OCI-LY7 (cell line): ENCODE data around the gene RELCH. TPM values are rescaled to one million over a fixed set of nuclear protein-coding genes. Genes with fewer than 3 reads are reported as not detected.

Experiments used
- BruUV-seq: library from RNA; stranded (reverse); fragments of 400-500 nt; replicated peaks from 2 replicates; lab custom pipeline; 2021; lab: Mats Ljungman, UMichigan
- CTCF ChIA-PET: fragments of 300-600 bp; sonication (Branson Sonifier 250); formaldehyde crosslinking; loops from one replicate; lab custom pipeline; 2022; ENCODE audit warnings: antibody characterized with exemption; ENCODE audit not compliant: unreplicated experiment; lab: Charles Lee
- POLR2A ChIA-PET: fragments of 300-600 bp; sonication (Branson Sonifier 250); formaldehyde crosslinking; loops from one replicate; lab custom pipeline; 2022; ENCODE audit warnings: antibody characterized with exemption; lab: Charles Lee
- DNase-seq: peaks from one replicate; pipeline ENCODE4 v3.0.0-alpha.2; 2015; ENCODE audit warnings: low spot score
- H2AFZ ChIP-seq: fragments of 200-600 bp; sonication (generic), shearing (Covaris generic); 2 replicates; pipeline ENCODE4 v1.6.1; 2014; ENCODE audit warnings: mild to moderate bottlenecking, antibody characterized with exemption, low read length, moderate library complexity
- H3K27ac ChIP-seq: fragments of 200-600 bp; sonication (generic); 2 replicates; pipeline ENCODE4 v1.5.1; 2014; ENCODE audit warnings: mixed run types, low read depth, mild to moderate bottlenecking, moderate library complexity, low read length, inconsistent platforms; ENCODE audit not compliant: poor library complexity, severe bottlenecking
- H3K36me3 ChIP-seq: fragments of 200-600 bp; sonication (generic); 2 replicates; pipeline ENCODE4 v1.6.1; 2014; ENCODE audit warnings: mild to moderate bottlenecking, antibody characterized with exemption, low read length, moderate library complexity, mixed read lengths; ENCODE audit not compliant: insufficient read depth
- H3K4me1 ChIP-seq: fragments of 200-600 bp; sonication (generic); 2 replicates; pipeline ENCODE4 v1.5.1; 2014; ENCODE audit warnings: mild to moderate bottlenecking, low read length; ENCODE audit not compliant: insufficient read depth, poor library complexity, severe bottlenecking
- H3K4me2 ChIP-seq: fragments of 200-600 bp; sonication (generic); 2 replicates; pipeline ENCODE4 v1.6.1; 2014; ENCODE audit warnings: mild to moderate bottlenecking, low read length
- H3K4me3 ChIP-seq: fragments of 200-600 bp; sonication (generic); 2 replicates; pipeline ENCODE4 v1.5.1; 2014; ENCODE audit warnings: mild to moderate bottlenecking, low read depth, low read length; ENCODE audit not compliant: poor library complexity, severe bottlenecking
- H3K79me2 ChIP-seq: fragments of 200-600 bp; sonication (generic); 2 replicates; pipeline ENCODE4 v1.6.1; 2016; ENCODE audit warnings: low read depth, mild to moderate bottlenecking, low read length, moderate library complexity, mixed read lengths; ENCODE audit not compliant: insufficient read depth
- H3K9me2 ChIP-seq: fragments of 200-600 bp; sonication (generic); 2 replicates; pipeline ENCODE4 v1.6.1; 2016; ENCODE audit warnings: mild to moderate bottlenecking, low read length, mixed read lengths; ENCODE audit not compliant: insufficient read depth
- H3K9me3 ChIP-seq: fragments of 200-600 bp; sonication (generic); 2 replicates; pipeline ENCODE4 v1.6.1; 2014; ENCODE audit warnings: mild to moderate bottlenecking, mixed run types, low read length, mixed read lengths
- H4K20me1 ChIP-seq: fragments of 200-600 bp; sonication (generic); 2 replicates; pipeline ENCODE4 v1.6.1; 2014; ENCODE audit warnings: mild to moderate bottlenecking, antibody characterized with exemption, low read length, moderate library complexity, mixed read lengths; ENCODE audit not compliant: insufficient read depth
- EZH2phosphoT487 ChIP-seq: fragments of 200-600 bp; sonication (generic); IDR thresholded peaks from 2 replicates; pipeline ENCODE4 v1.6.1; 2018; ENCODE audit warnings: low read depth, borderline replicate concordance, mild to moderate bottlenecking, mixed run types, antibody characterized with exemption, low read length, moderate library complexity, mixed read lengths
- intact Hi-C: fragments of 100-400 bp; cut with micrococcal nuclease; formaldehyde crosslinking; loops from one replicate; pipeline ENCODE4 v1.10.0; 2022; ENCODE audit not compliant: unreplicated experiment
- total RNA-seq, 2 experiments: library from RNA; depleted of rRNA in 1 of 2; stranded (reverse); fragments of >200 nt in 1 of 2; shearing (Covaris generic) in 1 of 2; gene quantifications; 2 replicates each; pipeline ENCODE4 v1.2.3, GENCODE V29; 2014 to 2022
- TF ChIP-seq, protein P1 (sequence below): fragments of 200-600 bp; sonication (generic); conservative IDR thresholded peaks from 2 replicates; pipeline ENCODE4 v1.5.1; 2014; ENCODE audit warnings: mild to moderate bottlenecking, antibody characterized with exemption, low read length, moderate library complexity, mixed read lengths

RELCH gene
- total RNA-seq, 2 experiments from 2014 or later: 21.2 to 23.1 TPM

DNA sequence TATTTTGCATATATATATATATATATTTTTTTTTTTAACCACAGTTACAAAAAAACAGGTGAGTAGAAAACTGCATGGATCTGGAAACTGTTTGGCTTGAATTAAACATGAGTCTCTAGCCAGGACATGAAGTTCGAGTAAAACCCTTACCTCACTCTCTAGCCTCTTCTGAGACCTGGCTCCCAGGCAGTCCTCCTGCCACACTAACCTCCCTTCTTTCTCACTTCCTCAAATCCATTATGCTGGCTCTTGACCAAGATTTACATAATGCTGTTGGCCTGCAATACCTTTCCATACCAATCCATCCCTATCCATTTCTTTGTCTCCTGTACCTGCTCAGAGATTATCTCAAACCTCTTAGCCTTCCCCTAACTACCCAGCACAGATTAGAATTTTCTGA is 34.2 kb upstream of the RELCH start:
- H2AFZ ChIP-seq: no peak overlapping the region
- CTCF ChIA-PET: no interaction called here
- intact Hi-C loops: no loop called here
- H3K4me2 ChIP-seq: no peak overlapping the region
- DNase-seq: no peak
- H3K36me3 ChIP-seq: no peaks in the 10 kb centered on the region
- no peaks in the 10 kb centered on the region for H3K9me3 ChIP-seq
- no peaks in the 10 kb centered on the region for H4K20me1 ChIP-seq
- H3K79me2 ChIP-seq: no peaks in the 10 kb centered on the region
- H3K9me2 ChIP-seq: no peaks in the 10 kb centered on the region
- H3K27ac ChIP-seq: no peak overlapping the region
- no peak overlapping the region for H3K4me3 ChIP-seq
- H3K4me1 ChIP-seq: no peaks in the 10 kb centered on the region
- POLR2A ChIA-PET: no interaction called here
- no TSS peak for BruUV-seq
- TF ChIP-seq, protein P1, sequence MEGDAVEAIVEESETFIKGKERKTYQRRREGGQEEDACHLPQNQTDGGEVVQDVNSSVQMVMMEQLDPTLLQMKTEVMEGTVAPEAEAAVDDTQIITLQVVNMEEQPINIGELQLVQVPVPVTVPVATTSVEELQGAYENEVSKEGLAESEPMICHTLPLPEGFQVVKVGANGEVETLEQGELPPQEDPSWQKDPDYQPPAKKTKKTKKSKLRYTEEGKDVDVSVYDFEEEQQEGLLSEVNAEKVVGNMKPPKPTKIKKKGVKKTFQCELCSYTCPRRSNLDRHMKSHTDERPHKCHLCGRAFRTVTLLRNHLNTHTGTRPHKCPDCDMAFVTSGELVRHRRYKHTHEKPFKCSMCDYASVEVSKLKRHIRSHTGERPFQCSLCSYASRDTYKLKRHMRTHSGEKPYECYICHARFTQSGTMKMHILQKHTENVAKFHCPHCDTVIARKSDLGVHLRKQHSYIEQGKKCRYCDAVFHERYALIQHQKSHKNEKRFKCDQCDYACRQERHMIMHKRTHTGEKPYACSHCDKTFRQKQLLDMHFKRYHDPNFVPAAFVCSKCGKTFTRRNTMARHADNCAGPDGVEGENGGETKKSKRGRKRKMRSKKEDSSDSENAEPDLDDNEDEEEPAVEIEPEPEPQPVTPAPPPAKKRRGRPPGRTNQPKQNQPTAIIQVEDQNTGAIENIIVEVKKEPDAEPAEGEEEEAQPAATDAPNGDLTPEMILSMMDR: no peak
- TF ChIP-seq EZH2phosphoT487: no peak

DNA sequence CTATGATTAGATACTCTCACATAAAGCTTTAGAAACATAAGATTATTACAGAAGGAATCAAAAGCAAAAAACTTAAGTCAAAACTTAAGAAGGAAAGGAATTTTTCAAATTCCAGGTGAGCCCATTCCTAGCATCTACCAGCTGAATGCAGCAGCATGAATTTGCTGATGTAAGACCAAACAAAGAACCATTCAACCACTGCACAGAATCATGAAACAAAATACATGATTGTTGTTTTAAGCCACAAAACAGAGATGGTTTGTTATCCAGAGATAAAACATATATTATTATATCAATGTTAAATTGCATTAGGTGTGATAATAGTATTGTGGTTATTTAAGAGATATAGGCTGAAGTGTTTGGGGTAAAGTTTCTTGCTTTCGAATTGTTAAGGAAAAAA is 29.2 kb upstream of the RELCH start:
- no peaks in the 10 kb centered on the region for H3K4me1 ChIP-seq
- DNase-seq: no peak
- CTCF ChIA-PET: no interaction called here
- H3K79me2 ChIP-seq: no peaks in the 10 kb centered on the region
- no peaks in the 10 kb centered on the region for H4K20me1 ChIP-seq
- no peak for TF ChIP-seq EZH2phosphoT487
- TF ChIP-seq, protein P1: no peak
- no peaks in the 10 kb centered on the region for H3K36me3 ChIP-seq
- no peak overlapping the region for H3K4me2 ChIP-seq
- H3K27ac ChIP-seq: no peak overlapping the region
- BruUV-seq: no TSS peak
- no peak overlapping the region for H3K4me3 ChIP-seq
- H3K9me3 ChIP-seq: no peaks in the 10 kb centered on the region
- no peaks in the 10 kb centered on the region for H3K9me2 ChIP-seq
- H2AFZ ChIP-seq: no peak overlapping the region
- intact Hi-C loops: no loop called here
- POLR2A ChIA-PET: interaction anchor here (0.8 kb wide), 2 partner anchors 39 to 235 kb away, joined by 3 to 4 read pairs; no protein-coding TSS in a partner anchor

DNA sequence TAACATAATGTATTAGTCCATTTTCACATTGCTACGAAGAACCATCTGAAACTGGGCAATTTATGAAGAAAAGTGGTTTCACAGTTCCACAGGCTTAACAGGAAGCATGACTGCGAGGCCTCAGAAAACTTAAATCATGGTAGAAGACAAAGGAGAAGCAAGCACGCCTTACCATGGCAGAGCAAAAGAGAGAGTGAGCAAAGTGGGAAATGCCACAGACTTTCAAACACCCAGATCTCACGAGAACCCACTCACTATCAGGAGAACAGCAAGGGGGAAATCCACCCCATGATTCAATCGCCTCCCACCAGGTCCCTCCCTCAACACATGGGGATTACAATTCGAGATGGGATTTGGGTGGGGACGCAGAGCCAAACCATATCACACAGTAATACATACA is 22.7 kb upstream of the RELCH start:
- Histone ChIP-seq H3K27ac (no peak overlapping the region), H2AFZ (no peak overlapping the region), H3K36me3 (no peaks in the 10 kb centered on the region), H3K9me2 (no peaks in the 10 kb centered on the region), H4K20me1 (no peaks in the 10 kb centered on the region), H3K9me3 (no peaks in the 10 kb centered on the region), H3K79me2 (no peaks in the 10 kb centered on the region), H3K4me2 (no peak overlapping the region), H3K4me1 (no peaks in the 10 kb centered on the region), H3K4me3 (no peak overlapping the region)
- CTCF ChIA-PET: no interaction called here
- DNase-seq: no peak
- intact Hi-C loops: no loop called here
- POLR2A ChIA-PET: interaction anchor here (1.2 kb wide), 1 partner anchor 15 kb away, joined by 3 read pairs; no protein-coding TSS in a partner anchor
- TF ChIP-seq, protein P1: no peak
- no peak for TF ChIP-seq EZH2phosphoT487
- no TSS peak for BruUV-seq
